GM19468 (cell line): ENCODE measurements around the gene BIRC5.
A peak's percentile ranks its signal among the peaks of the same experiment; 100 is the strongest.

Experiments used
- ATAC-seq: cut with Tn5 transposase; IDR thresholded peaks from one replicate; pipeline ENCODE4 v1.9.1; 2021; ENCODE audit warnings: mild to moderate bottlenecking, moderate library complexity, moderate number of reproducible peaks; ENCODE audit not compliant: unreplicated experiment; ENCODE audit errors: extremely low read depth

BIRC5 gene

GRCh38 chr17:78237401-78238012 is 23.5 kb downstream of the BIRC5 start:
- ATAC-seq: no peak

GRCh38 chr17:78238823-78239488 is 24.9 kb downstream of the BIRC5 start:
- ATAC-seq: no peak

GRCh38 chr17:78239489-78239931 is 25.5 kb downstream of the BIRC5 start:
- no peak for ATAC-seq

GRCh38 chr17:78240012-78240655 is 26.1 kb downstream of the BIRC5 start:
- no peak for ATAC-seq

- ATAC-seq: no peak
Measured at GRCh38 chr17:78240839-78241238, 26.8 kb downstream of the BIRC5 start.

- ATAC-seq: no peak
Measured at GRCh38 chr17:78241277-78242023, 27.4 kb downstream of the BIRC5 start.

- no peak for ATAC-seq
Measured at GRCh38 chr17:78242024-78242742, 28.1 kb downstream of the BIRC5 start.

- ATAC-seq: no peak
Measured at GRCh38 chr17:78247304-78247703, 33.3 kb downstream of the BIRC5 start.

- ATAC-seq: no peak
Measured at GRCh38 chr17:78248051-78248914, 34.2 kb downstream of the BIRC5 start.

GRCh38 chr17:78249074-78249817 is 35.2 kb downstream of the BIRC5 start:
- ATAC-seq: no peak

- no peak for ATAC-seq
Measured at GRCh38 chr17:78249818-78250806, 36.1 kb downstream of the BIRC5 start.

- ATAC-seq: peak; percentile 41
Measured at GRCh38 chr17:78250891-78251772, 37.1 kb downstream of the BIRC5 start.

GRCh38 chr17:78251773-78252103 is 37.7 kb downstream of the BIRC5 start:
- no peak for ATAC-seq

GRCh38 chr17:78252111-78252634 is 38.1 kb downstream of the BIRC5 start:
- ATAC-seq: no peak

- no peak for ATAC-seq
Measured at GRCh38 chr17:78252701-78253635, 38.9 kb downstream of the BIRC5 start.
